Spinal cord (tissue), 10 donors: ENCODE results near the gene CDC16. TPM values are rescaled to one million over a fixed set of nuclear protein-coding genes. Genes with fewer than 3 reads are reported as not detected.

Experiments
- DNase-seq, 6 donors: peaks; one replicate each; pipeline versions ENCODE4 v3.0.0 to v3.0.0-alpha.2; 2013 to 2015; ENCODE audit warnings: low spot score in 6 of 6, low read depth in 4 of 6
- H3K27ac ChIP-seq: one replicate; pipeline ENCODE4 v1.5.1; 2013; ENCODE audit warnings: low read depth, low read length, control low read depth
- H3K27me3 ChIP-seq: one replicate; pipeline ENCODE4 v1.6.1; 2013; ENCODE audit warnings: low read length; ENCODE audit not compliant: control insufficient read depth, insufficient read depth
- H3K36me3 ChIP-seq: one replicate; pipeline ENCODE4 v1.6.1; 2013; ENCODE audit warnings: low read length; ENCODE audit not compliant: control insufficient read depth, insufficient read depth
- H3K4me1 ChIP-seq: one replicate; pipeline ENCODE4 v1.6.1; 2013; ENCODE audit warnings: low read length; ENCODE audit not compliant: control insufficient read depth, insufficient read depth
- H3K4me3 ChIP-seq: one replicate; pipeline ENCODE4 v1.5.1; 2013; ENCODE audit warnings: low read depth, low read length, control low read depth
- H3K9me3 ChIP-seq: one replicate; pipeline ENCODE4 v1.6.1; 2013; ENCODE audit warnings: low read length; ENCODE audit not compliant: control insufficient read depth, insufficient read depth
- WGBS: methylation state at CpG from one replicate; pipeline ENCODE4 v1.1.5; 2013; ENCODE audit warnings: missing lambda C conversion rate; ENCODE audit not compliant: insufficient coverage; 5-methylcytosine and 5-hydroxymethylcytosine counted together
- polyA plus RNA-seq, 2 donors: library from polyadenylated mRNA; unstranded; fragments of 120-200 nt; gene quantifications; one replicate each; pipeline ENCODE4 v1.2.1, GENCODE V29; 2013; ENCODE audit not compliant: insufficient read length in 2 of 2
- total RNA-seq, 2 donors: library from RNA; depleted of rRNA in 1 of 2; stranded (reverse); fragments of 120-200 nt in 1 of 2; fragments of >200 nt in 1 of 2; gene quantifications; one replicate each; pipeline versions ENCODE4 v1.2.3 to v1.2.4, GENCODE V29; 2013 to 2014
- donor health status: healthy.

The CDC16 gene
- total and polyA plus RNA-seq, 4 donors, result 71.5 to 98.1 (median 88.1) TPM

DNA sequence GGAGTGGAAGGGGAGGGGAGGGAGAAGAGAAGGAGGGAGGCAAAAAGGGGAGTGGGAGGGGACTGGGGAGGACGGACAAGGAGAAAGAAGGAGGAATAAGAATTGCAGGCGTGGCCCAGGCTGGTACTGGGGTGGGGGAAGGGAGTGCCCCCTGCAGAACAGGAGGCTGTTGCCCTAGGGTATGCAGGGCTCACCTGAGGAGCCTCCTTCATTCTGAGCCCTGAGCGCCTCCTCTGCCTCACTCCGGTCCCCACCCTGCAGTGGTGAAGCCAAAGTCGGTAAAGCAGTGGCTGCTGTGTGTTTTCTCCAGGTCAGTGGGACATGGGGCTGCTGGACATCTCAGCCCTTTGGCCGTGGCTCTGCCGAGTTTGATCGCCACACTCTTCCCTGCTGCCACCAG, 9.1 kb upstream of the CDC16 start:
- Histone ChIP-seq H3K4me3 (no peak overlapping the region), H3K27ac (no peak overlapping the region), H3K9me3 (no peaks in the 10 kb centered on the region), H3K27me3 (no peaks in the 10 kb centered on the region), H3K36me3 (no peaks in the 10 kb centered on the region), H3K4me1 (peaks cover 29% of the 10 kb centered on the region)
- DNase-seq, result no peak
- 82% methylated on average over 8 of the region's 8 CpGs for WGBS

DNA sequence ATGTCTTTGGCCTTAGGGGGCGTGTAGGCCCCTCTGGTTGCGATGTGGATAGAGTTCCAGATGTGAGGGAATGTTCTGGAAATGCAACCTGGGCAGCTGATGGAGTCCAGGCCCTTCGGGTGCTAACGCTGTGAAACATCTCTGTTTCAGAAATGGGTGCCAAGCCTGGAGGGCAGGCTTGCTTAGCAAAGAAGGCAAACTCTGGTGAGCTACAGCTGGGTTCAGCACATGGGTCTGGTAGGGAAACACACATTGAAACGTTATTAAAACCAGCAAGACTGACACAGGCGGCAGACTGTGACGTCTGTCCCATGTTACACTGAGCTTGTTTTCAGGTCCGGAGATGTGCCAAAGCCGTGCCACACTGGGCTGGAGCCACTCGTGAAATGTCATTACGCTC, 8.6 kb upstream of the CDC16 start:
- 74% methylated on average over 9 of the region's 11 CpGs for WGBS
- Histone ChIP-seq H3K36me3 (no peaks in the 10 kb centered on the region), H3K4me1 (peaks cover 29% of the 10 kb centered on the region), H3K27ac (no peak overlapping the region), H3K27me3 (no peaks in the 10 kb centered on the region), H3K9me3 (no peaks in the 10 kb centered on the region), H3K4me3 (no peak overlapping the region)
- DNase-seq, result no peak

- H3K4me1 ChIP-seq, result peaks cover 29% of the 10 kb centered on the region
- no peaks in the 10 kb centered on the region for H3K36me3 ChIP-seq
- peak; percentile 65 to 94 (median 81) for DNase-seq
- H3K4me3 ChIP-seq, result no peak overlapping the region
- H3K27me3 ChIP-seq, result no peaks in the 10 kb centered on the region
- 3% methylated on average over 12 of the region's 19 CpGs for WGBS
- H3K27ac ChIP-seq, result no peak overlapping the region
- no peaks in the 10 kb centered on the region for H3K9me3 ChIP-seq
Observed at GRCh38 chr13:114226699-114227323, 7.9 kb upstream of the CDC16 start.

DNA sequence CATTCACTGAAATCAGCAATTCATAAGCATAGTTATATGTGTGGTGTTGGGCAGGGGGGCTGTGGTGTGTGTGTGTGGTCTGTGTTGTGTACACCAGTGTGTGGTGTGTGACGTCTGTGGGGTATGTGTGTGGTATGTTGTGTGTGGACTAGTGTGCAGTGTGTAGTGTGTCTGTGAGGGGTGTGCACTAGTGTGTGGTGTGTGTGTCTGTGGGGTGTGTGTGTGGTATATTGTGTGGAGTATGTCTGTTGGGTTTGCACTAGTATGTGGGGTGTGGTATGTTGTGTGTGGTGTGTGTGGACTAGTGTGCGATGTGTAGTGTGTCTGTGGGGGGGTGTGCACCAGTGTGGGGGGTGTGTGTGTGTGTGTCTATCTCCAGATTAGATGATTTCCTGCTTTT, 7.2 kb upstream of the CDC16 start:
- Histone ChIP-seq H3K27me3 (no peaks in the 10 kb centered on the region), H3K9me3 (no peaks in the 10 kb centered on the region), H3K4me1 (peaks cover 29% of the 10 kb centered on the region), H3K27ac (no peak overlapping the region), H3K36me3 (no peaks in the 10 kb centered on the region), H3K4me3 (no peak overlapping the region)
- WGBS, result 87% methylated on average over 1 of the region's 2 CpGs
- no peak for DNase-seq

DNA sequence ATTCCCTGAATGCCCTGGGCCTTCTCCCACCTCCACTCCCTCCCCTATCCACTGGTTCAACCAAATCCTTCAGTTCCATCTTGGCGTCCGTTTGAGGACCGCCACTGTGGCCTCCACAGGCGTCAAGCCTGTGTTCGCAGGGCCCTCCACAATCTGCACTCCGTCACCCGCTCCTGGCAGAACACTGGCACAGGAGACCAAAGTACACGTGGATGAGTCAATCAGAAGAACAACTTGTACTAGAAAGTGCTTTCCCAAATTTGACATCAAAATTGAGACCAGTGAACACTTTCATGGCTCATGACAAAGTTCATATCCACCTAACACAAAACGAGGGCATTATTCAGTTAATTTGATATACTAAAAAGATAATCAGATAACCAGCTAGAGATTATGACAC, 6.5 kb upstream of the CDC16 start:
- no peak overlapping the region for H3K27ac ChIP-seq
- H3K36me3 ChIP-seq, result no peaks in the 10 kb centered on the region
- H3K27me3 ChIP-seq, result no peaks in the 10 kb centered on the region
- H3K9me3 ChIP-seq, result no peaks in the 10 kb centered on the region
- peaks cover 29% of the 10 kb centered on the region for H3K4me1 ChIP-seq
- DNase-seq, result no peak
- H3K4me3 ChIP-seq, result no peak overlapping the region
- WGBS, result 69% methylated on average over 8 of the region's 9 CpGs

DNA sequence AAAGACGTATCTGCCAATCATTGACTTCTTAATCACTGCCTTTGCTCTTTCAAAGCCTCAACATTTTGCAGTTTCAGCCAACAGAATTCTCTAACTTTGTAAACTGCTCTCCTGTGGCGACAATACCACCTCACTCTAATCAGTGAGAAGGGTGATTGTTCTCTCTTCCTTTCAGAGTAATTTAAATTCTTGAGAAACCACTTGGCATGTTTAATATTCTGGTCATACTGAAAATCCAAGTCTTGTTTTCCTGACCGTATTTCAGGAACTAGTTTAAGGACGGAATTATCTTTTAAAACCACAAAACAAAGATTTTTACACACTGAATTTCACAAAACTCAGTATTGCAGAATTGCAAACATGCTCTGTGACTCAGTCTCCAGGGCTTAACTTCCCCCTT, 5.2 kb upstream of the CDC16 start:
- peaks cover 31% of the 10 kb centered on the region for H3K4me1 ChIP-seq
- WGBS, result no CpG with 5 or more reads among the region's 4 CpGs
- H3K9me3 ChIP-seq, result no peaks in the 10 kb centered on the region
- H3K4me3 ChIP-seq, result no peak overlapping the region
- peak overlapping the region; percentile 16 for H3K27ac ChIP-seq
- DNase-seq, result peak in 2 of 6 donors; percentile 28 to 45
- no peaks in the 10 kb centered on the region for H3K36me3 ChIP-seq
- H3K27me3 ChIP-seq, result no peaks in the 10 kb centered on the region

DNA sequence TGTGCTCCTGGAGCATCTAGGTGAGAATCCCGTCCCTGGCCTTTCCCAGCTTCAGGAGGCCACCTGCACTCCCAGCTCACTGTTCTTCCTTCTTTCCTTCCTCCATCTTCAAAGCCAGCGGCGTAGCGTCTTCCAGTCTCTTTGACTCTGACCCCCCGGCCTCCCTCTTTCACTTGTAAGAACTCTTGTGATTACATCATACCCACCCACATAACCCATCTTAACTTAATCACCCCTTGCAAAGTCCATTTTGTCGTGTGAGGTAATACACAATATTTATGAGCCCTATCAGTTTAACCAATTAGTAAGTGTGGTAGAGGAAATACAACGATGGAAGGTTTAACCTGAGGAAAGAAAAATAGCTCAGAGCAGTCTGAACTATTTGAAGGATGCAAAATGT, 4.6 kb upstream of the CDC16 start:
- 22% methylated on average over 6 of the region's 7 CpGs for WGBS
- peak overlapping the region; percentile 16 for H3K27ac ChIP-seq
- DNase-seq, result no peak
- no peaks in the 10 kb centered on the region for H3K27me3 ChIP-seq
- no peaks in the 10 kb centered on the region for H3K36me3 ChIP-seq
- H3K9me3 ChIP-seq, result no peaks in the 10 kb centered on the region
- H3K4me1 ChIP-seq, result peaks cover 33% of the 10 kb centered on the region
- H3K4me3 ChIP-seq, result no peak overlapping the region

- DNase-seq, result no peak
- no peaks in the 10 kb centered on the region for H3K27me3 ChIP-seq
- 67% methylated on average over 1 of the region's 3 CpGs for WGBS
- H3K4me1 ChIP-seq, result peaks cover 35% of the 10 kb centered on the region
- H3K4me3 ChIP-seq, result no peak overlapping the region
- H3K27ac ChIP-seq, result no peak overlapping the region
- no peaks in the 10 kb centered on the region for H3K36me3 ChIP-seq
- H3K9me3 ChIP-seq, result no peaks in the 10 kb centered on the region
Observed at GRCh38 chr13:114230575-114230974, 4.1 kb upstream of the CDC16 start.

GRCh38 chr13:114231886-114232285, 2.8 kb upstream of the CDC16 start:
- 88% methylated on average over 7 of the region's 8 CpGs for WGBS
- H3K9me3 ChIP-seq, result no peaks in the 10 kb centered on the region

DNA sequence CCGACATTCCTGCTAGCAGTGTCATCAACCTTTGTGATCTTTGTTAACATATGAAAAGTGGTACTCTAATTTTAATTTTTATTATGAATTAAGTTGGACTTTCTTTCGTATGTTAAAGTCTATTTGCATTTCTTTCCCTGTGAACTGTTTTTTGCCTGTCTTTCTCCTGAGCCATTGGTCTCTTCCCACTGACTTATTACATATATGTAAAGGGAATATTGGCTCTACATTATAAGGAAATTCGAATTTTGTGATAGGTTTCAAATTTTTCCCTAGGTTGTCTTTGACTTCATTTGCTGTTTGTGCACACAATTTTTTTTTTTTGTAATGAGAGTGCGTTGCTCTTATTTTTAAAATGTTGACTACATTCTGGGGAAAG, 442 bp upstream of the CDC16 start:
- no peak overlapping the region for H3K27ac ChIP-seq
- H3K4me3 ChIP-seq, result peak overlapping the region; percentile 84
- no peak for DNase-seq
- WGBS, result 63% methylated on average over 1 of the region's 4 CpGs
- H3K36me3 ChIP-seq, result peaks cover 22% of the 10 kb centered on the region
- H3K27me3 ChIP-seq, result no peaks in the 10 kb centered on the region
- H3K4me1 ChIP-seq, result peaks cover 14% of the 10 kb centered on the region
- H3K9me3 ChIP-seq, result no peaks in the 10 kb centered on the region

More at GRCh38 chr13:114231886-114232285, 2.8 kb upstream of the CDC16 start:
- Histone ChIP-seq H3K27ac (no peak overlapping the region), H3K36me3 (peaks cover 3% of the 10 kb centered on the region), H3K4me3 (no peak overlapping the region), H3K27me3 (no peaks in the 10 kb centered on the region), H3K4me1 (peaks cover 29% of the 10 kb centered on the region)
- no peak for DNase-seq
